ENCODE data around the gene ZNF438.

Gene ZNF438

DNA sequence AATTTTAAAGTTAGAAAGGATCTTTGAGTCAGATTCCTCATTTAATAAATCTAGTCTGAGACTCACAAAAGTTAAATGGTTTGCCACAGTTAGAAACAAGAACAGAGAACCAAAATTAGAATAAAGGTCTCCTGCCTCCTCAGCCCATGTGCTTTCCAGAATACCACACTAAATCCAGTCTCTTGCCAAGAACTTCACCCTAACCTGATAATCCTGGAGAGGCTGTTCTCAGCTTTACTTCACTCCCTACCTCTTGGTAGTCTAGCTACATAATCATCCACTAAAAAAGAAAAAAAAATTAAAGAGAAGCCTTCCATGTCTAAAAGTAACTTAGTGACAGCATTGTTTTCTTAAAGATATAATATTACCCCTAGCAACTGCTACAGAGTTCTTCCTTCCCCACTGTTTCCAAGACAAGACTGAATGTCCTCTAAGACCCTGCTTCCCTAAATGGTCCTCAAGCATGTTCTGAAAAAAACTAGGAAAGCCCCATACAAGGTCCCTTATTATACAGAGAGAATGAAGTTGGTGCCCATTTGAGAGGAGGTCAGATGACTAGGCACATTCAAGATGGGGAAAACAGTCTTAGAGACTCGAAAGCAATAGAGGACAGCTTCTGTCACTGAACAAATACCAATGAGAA, 56.8 kb downstream of the ZNF438 start:
- no peak for DNase-seq
- no peak for TF ChIP-seq EZH2 (IDR thresholded peaks at IDR 0.05; ENCODE audit: borderline replicate concordance, low read depth, low read length, severe bottlenecking)
- TF ChIP-seq, protein P1, sequence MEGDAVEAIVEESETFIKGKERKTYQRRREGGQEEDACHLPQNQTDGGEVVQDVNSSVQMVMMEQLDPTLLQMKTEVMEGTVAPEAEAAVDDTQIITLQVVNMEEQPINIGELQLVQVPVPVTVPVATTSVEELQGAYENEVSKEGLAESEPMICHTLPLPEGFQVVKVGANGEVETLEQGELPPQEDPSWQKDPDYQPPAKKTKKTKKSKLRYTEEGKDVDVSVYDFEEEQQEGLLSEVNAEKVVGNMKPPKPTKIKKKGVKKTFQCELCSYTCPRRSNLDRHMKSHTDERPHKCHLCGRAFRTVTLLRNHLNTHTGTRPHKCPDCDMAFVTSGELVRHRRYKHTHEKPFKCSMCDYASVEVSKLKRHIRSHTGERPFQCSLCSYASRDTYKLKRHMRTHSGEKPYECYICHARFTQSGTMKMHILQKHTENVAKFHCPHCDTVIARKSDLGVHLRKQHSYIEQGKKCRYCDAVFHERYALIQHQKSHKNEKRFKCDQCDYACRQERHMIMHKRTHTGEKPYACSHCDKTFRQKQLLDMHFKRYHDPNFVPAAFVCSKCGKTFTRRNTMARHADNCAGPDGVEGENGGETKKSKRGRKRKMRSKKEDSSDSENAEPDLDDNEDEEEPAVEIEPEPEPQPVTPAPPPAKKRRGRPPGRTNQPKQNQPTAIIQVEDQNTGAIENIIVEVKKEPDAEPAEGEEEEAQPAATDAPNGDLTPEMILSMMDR (IDR thresholded peaks at IDR 0.05; ENCODE audit: borderline replicate concordance, extremely low read depth, low read length, poor library complexity, severe bottlenecking), result no peak

DNA sequence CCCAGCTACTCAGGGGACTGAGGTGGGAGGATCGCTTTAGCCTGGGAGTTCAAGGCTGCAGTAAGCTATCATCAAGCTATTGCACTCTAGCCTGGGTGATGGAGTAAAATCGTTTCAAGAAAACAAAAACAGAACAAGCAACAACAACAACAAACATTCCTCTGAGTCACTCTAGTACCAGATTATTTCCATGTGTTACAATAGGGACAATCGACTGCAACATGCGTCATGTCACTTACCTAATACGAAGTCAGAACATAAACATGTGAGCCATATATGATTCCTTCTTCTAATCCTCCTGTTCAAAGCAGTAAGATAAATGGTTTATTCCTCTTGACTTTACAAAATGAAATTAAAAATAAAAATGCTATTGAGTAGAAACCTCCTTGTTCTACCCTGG, 57.3 kb downstream of the ZNF438 start:
- DNase-seq (no peak), ATAC-seq (ENCODE audit: insufficient read depth, low read depth) (no peak)
- Histone ChIP-seq H2AFZ (ENCODE audit: low read depth, low read length) (no peak overlapping the region), H3K27ac (ENCODE audit: low read length) (no peak overlapping the region), H3K27me3 (ENCODE audit: insufficient read depth, low read length, poor library complexity) (no peaks in the 10 kb centered on the region), H3K36me3 (ENCODE audit: insufficient read depth, low read length) (no peaks in the 10 kb centered on the region), H3K9ac (ENCODE audit: low read depth, low read length) (no peak overlapping the region), H3K79me2 (ENCODE audit: insufficient read depth, low read length) (no peaks in the 10 kb centered on the region), H3K4me2 (ENCODE audit: insufficient read depth, low read length) (no peak overlapping the region), H3K9me3 (ENCODE audit: insufficient read depth, low read length, severe bottlenecking) (no peaks in the 10 kb centered on the region), H3K4me3 (ENCODE audit: low read depth in 1 of 2, low read length in 2 of 2) (no peak overlapping the region), H3K4me1 (ENCODE audit: insufficient read depth, low read length) (no peaks in the 10 kb centered on the region; the same call in 1 of the 2 replicates), H4K20me1 (ENCODE audit: insufficient read depth, low read length) (no peaks in the 10 kb centered on the region)
- no peak for TF ChIP-seq EZH2 (IDR thresholded peaks at IDR 0.05; ENCODE audit: borderline replicate concordance, low read depth, low read length, severe bottlenecking)
- TF ChIP-seq, protein P1 (IDR thresholded peaks at IDR 0.05; ENCODE audit: borderline replicate concordance, extremely low read depth, low read length, poor library complexity, severe bottlenecking), result no peak

More for the DNA sequence above, 56.8 kb downstream of the ZNF438 start:
- no peaks in the 10 kb centered on the region for H4K20me1 ChIP-seq (ENCODE audit: insufficient read depth, low read length)
- no peaks in the 10 kb centered on the region for H3K79me2 ChIP-seq (ENCODE audit: insufficient read depth, low read length)
- H3K9me3 ChIP-seq (ENCODE audit: insufficient read depth, low read length, severe bottlenecking), result no peaks in the 10 kb centered on the region
- no peak overlapping the region for H3K4me3 ChIP-seq (ENCODE audit: low read depth in 1 of 2, low read length in 2 of 2)
- no peak overlapping the region for H3K9ac ChIP-seq (ENCODE audit: low read depth, low read length)
- no peak for ATAC-seq (ENCODE audit: insufficient read depth, low read depth)
- H3K27me3 ChIP-seq (ENCODE audit: insufficient read depth, low read length, poor library complexity), result no peaks in the 10 kb centered on the region
- H2AFZ ChIP-seq (ENCODE audit: low read depth, low read length), result no peak overlapping the region
- H3K27ac ChIP-seq (ENCODE audit: low read length), result no peak overlapping the region
- H3K4me2 ChIP-seq (ENCODE audit: insufficient read depth, low read length), result no peak overlapping the region
- 0 out of 2 replicates have a peak, but pooled peaks cover 2% of the 10 kb centered on the region for H3K36me3 ChIP-seq (ENCODE audit: insufficient read depth, low read length)
- H3K4me1 ChIP-seq (ENCODE audit: insufficient read depth, low read length), result no peaks in the 10 kb centered on the region

DNA sequence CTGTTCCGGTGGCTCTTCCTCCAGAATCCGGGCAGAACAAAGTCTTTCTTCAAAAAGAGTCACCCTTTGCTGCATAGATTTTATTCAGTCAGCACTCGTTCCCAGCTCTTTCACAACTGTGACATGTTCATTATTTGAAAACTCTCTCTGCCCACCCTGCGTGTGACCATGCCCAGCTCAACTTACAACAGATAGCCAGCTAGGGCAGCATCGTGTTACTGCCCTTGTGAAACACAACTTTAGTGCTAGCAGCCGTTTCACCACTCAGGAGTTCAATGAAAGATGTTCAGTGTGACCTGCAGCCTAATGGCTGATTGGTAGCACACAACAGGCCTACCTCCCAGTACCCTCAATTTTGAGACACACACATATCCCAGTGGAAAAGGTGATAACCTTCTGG, 57.9 kb downstream of the ZNF438 start:
- Histone ChIP-seq H3K4me2 (ENCODE audit: insufficient read depth, low read length) (no peak overlapping the region), H3K79me2 (ENCODE audit: insufficient read depth, low read length) (no peaks in the 10 kb centered on the region), H3K27me3 (ENCODE audit: insufficient read depth, low read length, poor library complexity) (no peaks in the 10 kb centered on the region), H3K4me1 (ENCODE audit: insufficient read depth, low read length) (peaks cover 6% of the 10 kb centered on the region), H2AFZ (ENCODE audit: low read depth, low read length) (no peak overlapping the region), H3K36me3 (ENCODE audit: insufficient read depth, low read length) (no peaks in the 10 kb centered on the region), H3K9ac (ENCODE audit: low read depth, low read length) (no peak overlapping the region), H3K27ac (ENCODE audit: low read length) (no peak overlapping the region), H4K20me1 (ENCODE audit: insufficient read depth, low read length) (no peaks in the 10 kb centered on the region), H3K4me3 (ENCODE audit: low read depth in 1 of 2, low read length in 2 of 2) (no peak overlapping the region), H3K9me3 (ENCODE audit: insufficient read depth, low read length, severe bottlenecking) (no peaks in the 10 kb centered on the region)
- TF ChIP-seq EZH2 (IDR thresholded peaks at IDR 0.05; ENCODE audit: borderline replicate concordance, low read depth, low read length, severe bottlenecking), result no peak
- TF ChIP-seq, protein P1 (IDR thresholded peaks at IDR 0.05; ENCODE audit: borderline replicate concordance, extremely low read depth, low read length, poor library complexity, severe bottlenecking), result no peak
- DNase-seq (no peak), ATAC-seq (ENCODE audit: insufficient read depth, low read depth) (no peak)
